Measurements from ENCODE around the gene LSAMP. TPM values are rescaled to one million over a fixed set of nuclear protein-coding genes. Genes with fewer than 3 reads are reported as not detected.

Gene LSAMP
- total and polyA plus RNA-seq, 2 of the 13 experiments (the other 11 are each of a cell fraction or from before 2014, with no cell fraction given) = not detected

GRCh38 chr3:115783938-115784738 lies 661.1 kb downstream of the LSAMP start (continued):
- peak; percentile 83; the same call in 1 of the 2 replicates for TF ChIP-seq SNAPC2 (CRISPR knock-in tag; IDR thresholded peaks at IDR 0.05)
- no peak for TF ChIP-seq DNMT1 (CRISPR knock-in tag; IDR thresholded peaks at IDR 0.05)
- TF ChIP-seq ZNF407 (CRISPR knock-in tag; IDR thresholded peaks at IDR 0.05; ENCODE audit: not compliant biosample characterization) = peak; percentile 76
- TF ChIP-seq ZNF615 (CRISPR knock-in tag; IDR thresholded peaks at IDR 0.05; ENCODE audit: borderline replicate concordance) = peak; percentile 58; the same call in 1 of the 2 replicates
- peak; percentile 53 for TF ChIP-seq BCL6 (CRISPR knock-in tag; IDR thresholded peaks at IDR 0.05)
- no peak for TF ChIP-seq NR3C1 (CRISPR knock-in tag; IDR thresholded peaks at IDR 0.05)
- no peak for TF ChIP-seq NBN (conservative IDR thresholded peaks at IDR 0.05)
- 0 out of 4 replicates have a peak, but pooled peaks of 1 of the 2 experiments have one; percentile 27 for TF ChIP-seq KLF16 (CRISPR knock-in tag; IDR thresholded peaks at IDR 0.05)
- TF ChIP-seq SYNCRIP (IDR thresholded peaks at IDR 0.05; ENCODE audit: insufficient read depth, low read depth, low read length) = no peak
- TF ChIP-seq SRY (CRISPR knock-in tag; IDR thresholded peaks at IDR 0.05) = no peak
- 0 out of 2 replicates have a peak, but pooled peaks have one; percentile 33 for TF ChIP-seq ATF2 (CRISPR knock-in tag; IDR thresholded peaks at IDR 0.05)
- TF ChIP-seq KDM1A (CRISPR knock-in tag; IDR thresholded peaks at IDR 0.05) = no peak; the same call in 1 of the 2 replicates
- TF ChIP-seq ZNF670 (CRISPR knock-in tag; IDR thresholded peaks at IDR 0.05; ENCODE audit: borderline replicate concordance) = no peak
- peak; percentile 76; the same call in 1 of the 2 replicates for TF ChIP-seq ZSCAN25 (CRISPR knock-in tag; IDR thresholded peaks at IDR 0.05)
- TF ChIP-seq KLF11 (CRISPR knock-in tag; IDR thresholded peaks at IDR 0.05) = no peak; the same call in 1 of the 2 replicates
- no peak for TF ChIP-seq RBM22 (optimal IDR thresholded peaks at IDR 0.05; ENCODE audit: low read length)
- TF ChIP-seq, protein P1, sequence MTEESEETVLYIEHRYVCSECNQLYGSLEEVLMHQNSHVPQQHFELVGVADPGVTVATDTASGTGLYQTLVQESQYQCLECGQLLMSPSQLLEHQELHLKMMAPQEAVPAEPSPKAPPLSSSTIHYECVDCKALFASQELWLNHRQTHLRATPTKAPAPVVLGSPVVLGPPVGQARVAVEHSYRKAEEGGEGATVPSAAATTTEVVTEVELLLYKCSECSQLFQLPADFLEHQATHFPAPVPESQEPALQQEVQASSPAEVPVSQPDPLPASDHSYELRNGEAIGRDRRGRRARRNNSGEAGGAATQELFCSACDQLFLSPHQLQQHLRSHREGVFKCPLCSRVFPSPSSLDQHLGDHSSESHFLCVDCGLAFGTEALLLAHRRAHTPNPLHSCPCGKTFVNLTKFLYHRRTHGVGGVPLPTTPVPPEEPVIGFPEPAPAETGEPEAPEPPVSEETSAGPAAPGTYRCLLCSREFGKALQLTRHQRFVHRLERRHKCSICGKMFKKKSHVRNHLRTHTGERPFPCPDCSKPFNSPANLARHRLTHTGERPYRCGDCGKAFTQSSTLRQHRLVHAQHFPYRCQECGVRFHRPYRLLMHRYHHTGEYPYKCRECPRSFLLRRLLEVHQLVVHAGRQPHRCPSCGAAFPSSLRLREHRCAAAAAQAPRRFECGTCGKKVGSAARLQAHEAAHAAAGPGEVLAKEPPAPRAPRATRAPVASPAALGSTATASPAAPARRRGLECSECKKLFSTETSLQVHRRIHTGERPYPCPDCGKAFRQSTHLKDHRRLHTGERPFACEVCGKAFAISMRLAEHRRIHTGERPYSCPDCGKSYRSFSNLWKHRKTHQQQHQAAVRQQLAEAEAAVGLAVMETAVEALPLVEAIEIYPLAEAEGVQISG (CRISPR knock-in tag; IDR thresholded peaks at IDR 0.05) = peak; percentile 55

Measured in HepG2 (cell line).